ENCODE results near the gene SEC14L1. TPM values are rescaled to one million over a fixed set of nuclear protein-coding genes. Genes with fewer than 3 reads are reported as not detected.

SEC14L1 gene
- total and polyA plus RNA-seq, 4 donors = 17.0 to 52.0 (median 26.8) TPM

DNA sequence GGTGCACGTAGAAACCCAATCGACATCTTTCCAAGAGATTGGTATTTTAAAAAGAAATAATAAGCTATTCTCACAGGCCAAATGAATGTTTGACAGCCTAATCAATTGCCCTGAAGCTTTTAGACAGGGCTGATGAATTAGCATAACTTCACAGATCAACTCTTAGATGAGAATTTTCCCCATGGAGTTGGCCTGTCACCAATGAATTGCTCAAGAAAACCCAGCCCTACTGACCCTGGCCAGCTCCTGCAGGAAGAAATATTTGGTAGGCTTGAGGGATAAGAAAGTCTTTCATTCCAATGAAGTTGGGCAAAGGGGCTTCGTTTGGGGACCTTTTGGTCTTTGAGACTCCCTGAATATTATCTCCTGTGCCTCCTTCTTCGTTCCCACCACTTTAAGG is 23.4 kb upstream of the SEC14L1 start (continued):
- TF ChIP-seq, protein P1, sequence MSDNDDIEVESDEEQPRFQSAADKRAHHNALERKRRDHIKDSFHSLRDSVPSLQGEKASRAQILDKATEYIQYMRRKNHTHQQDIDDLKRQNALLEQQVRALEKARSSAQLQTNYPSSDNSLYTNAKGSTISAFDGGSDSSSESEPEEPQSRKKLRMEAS (IDR thresholded peaks at IDR 0.05) = no peak

DNA sequence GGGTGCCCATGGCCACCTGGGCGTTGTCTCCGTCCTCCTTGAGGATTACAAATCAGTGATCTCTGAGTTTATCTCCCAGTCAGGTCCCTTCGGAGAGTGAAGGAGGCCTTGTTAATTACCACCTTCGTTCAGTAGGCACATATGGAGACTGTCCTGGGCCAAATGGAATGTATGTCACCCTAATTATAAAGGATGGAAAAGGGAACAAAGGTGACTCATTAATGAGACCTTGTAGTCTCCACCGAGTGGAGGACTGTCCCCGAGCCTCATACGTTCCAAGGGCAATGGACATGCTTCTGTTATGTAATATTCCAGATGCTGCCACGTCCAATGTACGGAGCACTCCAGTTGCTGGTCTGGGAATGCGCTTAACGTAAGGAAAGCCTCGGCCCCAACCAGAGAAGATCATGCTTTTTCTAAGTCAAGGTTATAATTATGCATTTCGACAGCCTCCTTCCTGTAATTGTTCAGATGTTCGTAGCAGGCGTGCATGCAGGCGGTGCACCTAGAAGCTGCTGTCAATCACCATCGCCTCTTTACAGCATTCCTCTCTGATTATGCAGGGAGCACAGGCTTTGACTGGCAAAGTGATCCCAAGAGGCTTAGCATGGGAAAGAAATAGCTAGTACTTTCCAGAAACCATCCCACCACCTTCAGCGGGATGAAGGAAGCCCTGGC is 22.4 kb upstream of the SEC14L1 start:
- peak overlapping the region in 1 of 2 donors; percentile 60 for H3K27ac ChIP-seq (ENCODE audit: low read depth in 1 of 2, low read length in 2 of 2)
- H3K9ac ChIP-seq (ENCODE audit: low read depth in 1 of 2, low read length in 2 of 2) = no peak overlapping the region
- no peak overlapping the region for H3K4me3 ChIP-seq (ENCODE audit: low read depth in 1 of 3, low read length in 3 of 3)
- no peaks in the 10 kb centered on the region for H3K27me3 ChIP-seq (ENCODE audit: control insufficient read depth in 4 of 4, insufficient read depth in 4 of 4, low read length in 3 of 4)
- no peaks in the 10 kb centered on the region for H3K4me1 ChIP-seq (ENCODE audit: control insufficient read depth in 4 of 4, insufficient read depth in 4 of 4, low read length in 3 of 4)
- H3K36me3 ChIP-seq (ENCODE audit: control insufficient read depth in 4 of 4, insufficient read depth in 3 of 4, low read depth in 1 of 4, low read length in 3 of 4) = no peaks in the 10 kb centered on the region
- no peak for TF ChIP-seq RAD21 (IDR thresholded peaks at IDR 0.05)
- TF ChIP-seq FOXA2 (IDR thresholded peaks at IDR 0.05) = no peak
- TF ChIP-seq HNF4G (IDR thresholded peaks at IDR 0.05) = no peak
- no peak for TF ChIP-seq FOXA1 (IDR thresholded peaks at IDR 0.05)
- TF ChIP-seq JUND (IDR thresholded peaks at IDR 0.05) = no peak
- TF ChIP-seq EGR1 (IDR thresholded peaks at IDR 0.05; ENCODE audit: low read depth in 2 of 2) = no peak
- TF ChIP-seq GABPA (IDR thresholded peaks at IDR 0.05 in 1 of 2, conservative IDR thresholded peaks at IDR 0.05 in 1 of 2) = no peak
- TF ChIP-seq, protein P2, sequence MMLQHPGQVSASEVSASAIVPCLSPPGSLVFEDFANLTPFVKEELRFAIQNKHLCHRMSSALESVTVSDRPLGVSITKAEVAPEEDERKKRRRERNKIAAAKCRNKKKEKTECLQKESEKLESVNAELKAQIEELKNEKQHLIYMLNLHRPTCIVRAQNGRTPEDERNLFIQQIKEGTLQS (IDR thresholded peaks at IDR 0.05) = no peak
- TF ChIP-seq, protein P3, sequence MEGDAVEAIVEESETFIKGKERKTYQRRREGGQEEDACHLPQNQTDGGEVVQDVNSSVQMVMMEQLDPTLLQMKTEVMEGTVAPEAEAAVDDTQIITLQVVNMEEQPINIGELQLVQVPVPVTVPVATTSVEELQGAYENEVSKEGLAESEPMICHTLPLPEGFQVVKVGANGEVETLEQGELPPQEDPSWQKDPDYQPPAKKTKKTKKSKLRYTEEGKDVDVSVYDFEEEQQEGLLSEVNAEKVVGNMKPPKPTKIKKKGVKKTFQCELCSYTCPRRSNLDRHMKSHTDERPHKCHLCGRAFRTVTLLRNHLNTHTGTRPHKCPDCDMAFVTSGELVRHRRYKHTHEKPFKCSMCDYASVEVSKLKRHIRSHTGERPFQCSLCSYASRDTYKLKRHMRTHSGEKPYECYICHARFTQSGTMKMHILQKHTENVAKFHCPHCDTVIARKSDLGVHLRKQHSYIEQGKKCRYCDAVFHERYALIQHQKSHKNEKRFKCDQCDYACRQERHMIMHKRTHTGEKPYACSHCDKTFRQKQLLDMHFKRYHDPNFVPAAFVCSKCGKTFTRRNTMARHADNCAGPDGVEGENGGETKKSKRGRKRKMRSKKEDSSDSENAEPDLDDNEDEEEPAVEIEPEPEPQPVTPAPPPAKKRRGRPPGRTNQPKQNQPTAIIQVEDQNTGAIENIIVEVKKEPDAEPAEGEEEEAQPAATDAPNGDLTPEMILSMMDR (IDR thresholded peaks at IDR 0.05; ENCODE audit: low read depth, low read length, missing input control) = no peak
- TF ChIP-seq TAF1 (conservative IDR thresholded peaks at IDR 0.05) = no peak
- TF ChIP-seq, protein P1 (IDR thresholded peaks at IDR 0.05) = no peak
- TF ChIP-seq, protein P4, sequence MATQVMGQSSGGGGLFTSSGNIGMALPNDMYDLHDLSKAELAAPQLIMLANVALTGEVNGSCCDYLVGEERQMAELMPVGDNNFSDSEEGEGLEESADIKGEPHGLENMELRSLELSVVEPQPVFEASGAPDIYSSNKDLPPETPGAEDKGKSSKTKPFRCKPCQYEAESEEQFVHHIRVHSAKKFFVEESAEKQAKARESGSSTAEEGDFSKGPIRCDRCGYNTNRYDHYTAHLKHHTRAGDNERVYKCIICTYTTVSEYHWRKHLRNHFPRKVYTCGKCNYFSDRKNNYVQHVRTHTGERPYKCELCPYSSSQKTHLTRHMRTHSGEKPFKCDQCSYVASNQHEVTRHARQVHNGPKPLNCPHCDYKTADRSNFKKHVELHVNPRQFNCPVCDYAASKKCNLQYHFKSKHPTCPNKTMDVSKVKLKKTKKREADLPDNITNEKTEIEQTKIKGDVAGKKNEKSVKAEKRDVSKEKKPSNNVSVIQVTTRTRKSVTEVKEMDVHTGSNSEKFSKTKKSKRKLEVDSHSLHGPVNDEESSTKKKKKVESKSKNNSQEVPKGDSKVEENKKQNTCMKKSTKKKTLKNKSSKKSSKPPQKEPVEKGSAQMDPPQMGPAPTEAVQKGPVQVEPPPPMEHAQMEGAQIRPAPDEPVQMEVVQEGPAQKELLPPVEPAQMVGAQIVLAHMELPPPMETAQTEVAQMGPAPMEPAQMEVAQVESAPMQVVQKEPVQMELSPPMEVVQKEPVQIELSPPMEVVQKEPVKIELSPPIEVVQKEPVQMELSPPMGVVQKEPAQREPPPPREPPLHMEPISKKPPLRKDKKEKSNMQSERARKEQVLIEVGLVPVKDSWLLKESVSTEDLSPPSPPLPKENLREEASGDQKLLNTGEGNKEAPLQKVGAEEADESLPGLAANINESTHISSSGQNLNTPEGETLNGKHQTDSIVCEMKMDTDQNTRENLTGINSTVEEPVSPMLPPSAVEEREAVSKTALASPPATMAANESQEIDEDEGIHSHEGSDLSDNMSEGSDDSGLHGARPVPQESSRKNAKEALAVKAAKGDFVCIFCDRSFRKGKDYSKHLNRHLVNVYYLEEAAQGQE (IDR thresholded peaks at IDR 0.05) = no peak
- H3K9me3 ChIP-seq (ENCODE audit: control insufficient read depth in 4 of 4, low read length in 3 of 4) = no peaks in the 10 kb centered on the region
- WGBS = 87% methylated on average over 18 of the region's 18 CpGs
- no peak for DNase-seq (ENCODE audit: low spot score)

DNA sequence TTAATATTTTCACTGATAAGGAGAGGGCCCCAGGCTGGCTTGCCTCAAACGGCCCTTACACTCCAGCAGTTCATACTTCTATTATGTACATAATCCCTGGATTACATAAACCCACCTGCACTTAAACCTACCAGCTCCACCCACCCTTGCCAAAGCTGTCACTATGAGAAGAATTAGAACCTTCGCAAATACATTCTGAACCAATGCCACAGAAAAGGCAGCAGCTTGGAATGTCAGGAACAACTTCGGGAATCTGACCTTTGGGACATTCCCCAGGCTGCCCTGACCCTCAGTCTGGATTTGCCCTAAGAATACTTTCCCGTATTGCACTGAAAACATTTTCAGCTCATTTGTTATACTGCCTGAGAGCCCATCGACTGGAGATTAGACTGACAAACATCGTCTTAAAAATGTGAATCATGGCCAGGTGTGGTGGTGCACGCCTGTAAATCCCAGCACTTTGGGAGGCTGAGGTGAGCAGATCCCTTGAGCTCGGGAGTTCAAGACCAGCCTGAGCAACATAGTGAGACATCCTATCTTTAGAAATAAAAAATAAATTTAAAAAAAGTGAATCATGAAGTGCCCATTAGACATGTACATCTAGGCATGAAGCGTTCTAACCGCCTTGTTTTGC is 21.0 kb upstream of the SEC14L1 start:
- Histone ChIP-seq H3K27ac (ENCODE audit: low read depth in 1 of 2, low read length in 2 of 2) (peak overlapping the region in 1 of 2 donors; percentile 45), H3K4me3 (ENCODE audit: low read depth in 1 of 3, low read length in 3 of 3) (no peak overlapping the region), H3K36me3 (ENCODE audit: control insufficient read depth in 4 of 4, insufficient read depth in 3 of 4, low read depth in 1 of 4, low read length in 3 of 4) (no peaks in the 10 kb centered on the region), H3K9ac (ENCODE audit: low read depth in 1 of 2, low read length in 2 of 2) (no peak overlapping the region), H3K4me1 (ENCODE audit: control insufficient read depth in 4 of 4, insufficient read depth in 4 of 4, low read length in 3 of 4) (no peaks in the 10 kb centered on the region), H3K9me3 (ENCODE audit: control insufficient read depth in 4 of 4, low read length in 3 of 4) (no peaks in the 10 kb centered on the region), H3K27me3 (ENCODE audit: control insufficient read depth in 4 of 4, insufficient read depth in 4 of 4, low read length in 3 of 4) (no peaks in the 10 kb centered on the region)
- 63% methylated on average over 10 of the region's 10 CpGs for WGBS
- no peak for DNase-seq (ENCODE audit: low spot score)
- no peak for TF ChIP-seq GABPA (IDR thresholded peaks at IDR 0.05 in 1 of 2, conservative IDR thresholded peaks at IDR 0.05 in 1 of 2)
- TF ChIP-seq RAD21 (IDR thresholded peaks at IDR 0.05) = no peak
- no peak for TF ChIP-seq FOXA2 (IDR thresholded peaks at IDR 0.05)
- TF ChIP-seq YY1 (IDR thresholded peaks at IDR 0.05) = no peak
- no peak for TF ChIP-seq JUND (IDR thresholded peaks at IDR 0.05)
- no peak for TF ChIP-seq NR2F2 (IDR thresholded peaks at IDR 0.05)
- TF ChIP-seq, protein P3 (IDR thresholded peaks at IDR 0.05; ENCODE audit: low read depth, low read length, missing input control) = no peak
- TF ChIP-seq, protein P5, sequence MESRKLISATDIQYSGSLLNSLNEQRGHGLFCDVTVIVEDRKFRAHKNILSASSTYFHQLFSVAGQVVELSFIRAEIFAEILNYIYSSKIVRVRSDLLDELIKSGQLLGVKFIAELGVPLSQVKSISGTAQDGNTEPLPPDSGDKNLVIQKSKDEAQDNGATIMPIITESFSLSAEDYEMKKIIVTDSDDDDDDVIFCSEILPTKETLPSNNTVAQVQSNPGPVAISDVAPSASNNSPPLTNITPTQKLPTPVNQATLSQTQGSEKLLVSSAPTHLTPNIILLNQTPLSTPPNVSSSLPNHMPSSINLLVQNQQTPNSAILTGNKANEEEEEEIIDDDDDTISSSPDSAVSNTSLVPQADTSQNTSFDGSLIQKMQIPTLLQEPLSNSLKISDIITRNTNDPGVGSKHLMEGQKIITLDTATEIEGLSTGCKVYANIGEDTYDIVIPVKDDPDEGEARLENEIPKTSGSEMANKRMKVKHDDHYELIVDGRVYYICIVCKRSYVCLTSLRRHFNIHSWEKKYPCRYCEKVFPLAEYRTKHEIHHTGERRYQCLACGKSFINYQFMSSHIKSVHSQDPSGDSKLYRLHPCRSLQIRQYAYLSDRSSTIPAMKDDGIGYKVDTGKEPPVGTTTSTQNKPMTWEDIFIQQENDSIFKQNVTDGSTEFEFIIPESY (IDR thresholded peaks at IDR 0.05) = no peak
